HG03558 (cell line): ENCODE data around the gene NR5A2.

ENCODE experiments used
- ATAC-seq: cut with Tn5 transposase; IDR thresholded peaks from one replicate; pipeline ENCODE4 v1.9.1; 2021; ENCODE audit warnings: moderate number of reproducible peaks; ENCODE audit not compliant: unreplicated experiment; ENCODE audit errors: extremely low read depth

The NR5A2 gene

GRCh38 chr1:200027264-200027823, at the start of gene NR5A2:
Gene NR5A2, plus strand, starts transcription at chr1:200027710. Its CDS starts 138 bp downstream, at chr1:200027848.
- no peak for ATAC-seq

- no peak for ATAC-seq
Observed at GRCh38 chr1:199978408-199978940, 49.0 kb upstream of the NR5A2 start.

GRCh38 chr1:199979071-199979470, 48.4 kb upstream of the NR5A2 start:
- no peak for ATAC-seq

GRCh38 chr1:199981584-199981983, 45.9 kb upstream of the NR5A2 start:
- no peak for ATAC-seq

- no peak for ATAC-seq
Observed at GRCh38 chr1:199982606-199983005, 44.9 kb upstream of the NR5A2 start.

- ATAC-seq = no peak
Observed at GRCh38 chr1:199983531-199983930, 44.0 kb upstream of the NR5A2 start.

- ATAC-seq = no peak
Observed at GRCh38 chr1:199995096-199995685, 32.3 kb upstream of the NR5A2 start.

- ATAC-seq = no peak
Observed at GRCh38 chr1:200005165-200005564, 22.3 kb upstream of the NR5A2 start.

GRCh38 chr1:200006711-200007110, 20.8 kb upstream of the NR5A2 start:
- no peak for ATAC-seq

- ATAC-seq = no peak
Observed at GRCh38 chr1:200015811-200016210, 11.7 kb upstream of the NR5A2 start.

- ATAC-seq = no peak
Observed at GRCh38 chr1:200021577-200022238, 5.8 kb upstream of the NR5A2 start.

- no peak for ATAC-seq
Observed at GRCh38 chr1:200022239-200022804, 5.2 kb upstream of the NR5A2 start.

GRCh38 chr1:200028586-200029034, 1.1 kb downstream of the NR5A2 start:
- ATAC-seq = no peak

GRCh38 chr1:200029035-200029821, 1.7 kb downstream of the NR5A2 start:
- no peak for ATAC-seq

GRCh38 chr1:200029822-200030152, 2.3 kb downstream of the NR5A2 start:
- ATAC-seq = no peak

- ATAC-seq = no peak
Observed at GRCh38 chr1:200030791-200031190, 3.3 kb downstream of the NR5A2 start.

GRCh38 chr1:200033511-200034261, 6.2 kb downstream of the NR5A2 start:
- no peak for ATAC-seq

GRCh38 chr1:200034262-200034557, 6.7 kb downstream of the NR5A2 start:
- ATAC-seq = no peak

GRCh38 chr1:200034761-200035396, 7.4 kb downstream of the NR5A2 start:
- ATAC-seq = no peak
